IMR-90 (cell line): ENCODE measurements around the gene METTL24. TPM values are rescaled to one million over a fixed set of nuclear protein-coding genes. Genes with fewer than 3 reads are reported as not detected.

Experiments
- ATAC-seq: fragments of 200-7000 bp; cut with Tn5 transposase; 2 replicates; pipeline ENCODE4 v1.9.1; 2020; ENCODE audit warnings: low read depth, mild to moderate bottlenecking, moderate library complexity
- BruUV-seq: library from RNA; stranded (reverse); fragments of 400-500 nt; replicated peaks from 2 replicates; lab custom pipeline; 2021; lab: Mats Ljungman, UMichigan
- CTCF ChIA-PET: fragments of 300-600 bp; formaldehyde crosslinking; extraction: SDS; loops from one replicate; lab custom pipeline; 2021; ENCODE audit warnings: antibody characterized with exemption; lab: Yijun Ruan, JAX
- POLR2A ChIA-PET: fragments of 300-600 bp; sonication (Branson Sonifier 250); formaldehyde crosslinking; loops from one replicate; lab custom pipeline; 2022; ENCODE audit warnings: antibody characterized with exemption; ENCODE audit not compliant: unreplicated experiment; lab: Charles Lee
- DNase-seq: peaks from one replicate; pipeline ENCODE4 v3.0.0; 2013
- H2AFZ ChIP-seq: replicated peaks from 2 replicates; pipeline ENCODE3; 2013; ENCODE audit warnings: low read length, mild to moderate bottlenecking; ENCODE audit not compliant: poor library complexity
- H2AK5ac ChIP-seq: 2 replicates; pipeline ENCODE4 v1.6.1; 2013; ENCODE audit warnings: low read depth, low read length, inconsistent platforms
- H2AK9ac ChIP-seq: replicated peaks from 2 replicates; pipeline ENCODE3; 2013; ENCODE audit warnings: mild to moderate bottlenecking, low read depth, low read length, moderate library complexity; ENCODE audit not compliant: poor library complexity
- H2BK120ac ChIP-seq: 2 replicates; pipeline ENCODE4 v1.6.1; 2013; ENCODE audit warnings: low read depth, low read length, inconsistent platforms
- H2BK15ac ChIP-seq: 3 replicates; pipeline ENCODE4 v1.6.1; 2013; ENCODE audit warnings: low read depth, low read length, inconsistent platforms
- H2BK20ac ChIP-seq: 2 replicates; pipeline ENCODE4 v1.6.1; 2013; ENCODE audit warnings: low read depth, mild to moderate bottlenecking, inconsistent platforms, low read length, moderate library complexity
- H2BK5ac ChIP-seq: 2 replicates; pipeline ENCODE4 v1.6.1; 2013; ENCODE audit warnings: mild to moderate bottlenecking, low read depth, low read length, inconsistent platforms; ENCODE audit not compliant: poor library complexity, severe bottlenecking
- H3K14ac ChIP-seq: replicated peaks from 2 replicates; pipeline ENCODE4 v1.6.1; 2013; ENCODE audit warnings: low read depth, low read length, inconsistent platforms
- H3K18ac ChIP-seq: 2 replicates; pipeline ENCODE4 v1.6.1; 2013; ENCODE audit warnings: low read depth, low read length, control low read depth
- H3K23ac ChIP-seq: 2 replicates; pipeline ENCODE4 v1.6.1; 2013; ENCODE audit warnings: low read depth, low read length, inconsistent platforms
- H3K27ac ChIP-seq: 2 replicates; pipeline ENCODE4 v1.5.1; 2013; ENCODE audit warnings: mild to moderate bottlenecking, control low read depth, low read length; ENCODE audit not compliant: insufficient read depth
- H3K27me3 ChIP-seq: 2 replicates; pipeline ENCODE4 v1.6.1; 2013; ENCODE audit warnings: low read length; ENCODE audit not compliant: control insufficient read depth, insufficient read depth
- H3K36me3 ChIP-seq: 2 replicates; pipeline ENCODE4 v1.6.1; 2013; ENCODE audit warnings: low read length, mixed read lengths; ENCODE audit not compliant: control insufficient read depth, insufficient read depth
- H3K4ac ChIP-seq: 2 replicates; pipeline ENCODE4 v1.6.1; 2013; ENCODE audit warnings: low read depth, low read length, inconsistent platforms
- H3K4me1 ChIP-seq: 2 replicates; pipeline ENCODE4 v1.6.1; 2013; ENCODE audit warnings: low read length, mixed read lengths; ENCODE audit not compliant: control insufficient read depth, insufficient read depth
- H3K4me2 ChIP-seq: 2 replicates; pipeline ENCODE4 v1.6.1; 2013; ENCODE audit warnings: low read depth, mild to moderate bottlenecking, control low read depth, low read length, moderate library complexity
- H3K4me3 ChIP-seq: 2 replicates; pipeline ENCODE4 v1.5.1; 2013; ENCODE audit warnings: low read depth, mild to moderate bottlenecking, control low read depth, low read length, moderate library complexity; ENCODE audit not compliant: insufficient read depth
- H3K56ac ChIP-seq: 2 replicates; pipeline ENCODE4 v1.6.1; 2013; ENCODE audit warnings: low read length, inconsistent platforms; ENCODE audit not compliant: insufficient read depth; ENCODE audit errors: extremely low read depth
- H3K79me1 ChIP-seq, 2 experiments: 2 replicates each; pipeline ENCODE4 v1.6.1; 2013; ENCODE audit warnings: low read length in 2 of 2, inconsistent platforms in 1 of 2, low read depth in 1 of 2
- H3K9ac ChIP-seq: 2 replicates; pipeline ENCODE4 v1.6.1; 2013; ENCODE audit warnings: low read depth, low read length, control low read depth
- H3K9me1 ChIP-seq: 2 replicates; pipeline ENCODE4 v1.6.1; 2013; ENCODE audit warnings: low read length, inconsistent platforms; ENCODE audit not compliant: insufficient read depth
- H3K9me3 ChIP-seq: 2 replicates; pipeline ENCODE4 v1.6.1; 2013; ENCODE audit warnings: low read length; ENCODE audit not compliant: control insufficient read depth, insufficient read depth
- H4K20me1 ChIP-seq: 2 replicates; pipeline ENCODE4 v1.6.1; 2013; ENCODE audit warnings: low read length, inconsistent platforms; ENCODE audit not compliant: insufficient read depth
- H4K5ac ChIP-seq: 2 replicates; pipeline ENCODE4 v1.6.1; 2013; ENCODE audit warnings: mild to moderate bottlenecking, low read depth, low read length, control low read depth
- H4K8ac ChIP-seq, 2 experiments: 2 replicates each; pipeline ENCODE4 v1.6.1; 2013; ENCODE audit warnings: low read depth in 2 of 2, low read length in 2 of 2, control low read depth in 1 of 2, inconsistent platforms in 1 of 2
- H4K91ac ChIP-seq: 2 replicates; pipeline ENCODE4 v1.6.1; 2013; ENCODE audit warnings: low read depth, low read length, inconsistent platforms; ENCODE audit not compliant: insufficient read depth
- BHLHE40 ChIP-seq: fragments of 150-350 bp; IDR thresholded peaks from 2 replicates; pipeline ENCODE4 v1.6.1; 2016; ENCODE audit warnings: mild to moderate bottlenecking, low read depth, low read length
- CEBPB ChIP-seq: IDR thresholded peaks from 2 replicates; pipeline ENCODE4 v1.6.1; 2012; ENCODE audit warnings: low read depth, low read length, improper control_type of control experiment
- CHD1 ChIP-seq: IDR thresholded peaks from 2 replicates; pipeline ENCODE4 v1.6.1; 2012; ENCODE audit warnings: low read depth, low read length, improper control_type of control experiment
- CTCF ChIP-seq: conservative IDR thresholded peaks from 2 replicates; pipeline ENCODE4 v1.5.1; 2012; ENCODE audit warnings: mild to moderate bottlenecking, low read depth, low read length, improper control_type of control experiment
- ELK1 ChIP-seq: fragments of 150-350 bp; IDR thresholded peaks from 2 replicates; pipeline ENCODE4 v1.6.1; 2016; ENCODE audit warnings: low read depth, mild to moderate bottlenecking, low read length, moderate library complexity, borderline replicate concordance
- FOS ChIP-seq: fragments of 150-350 bp; IDR thresholded peaks from 2 replicates; pipeline ENCODE4 v1.6.1; 2016; ENCODE audit warnings: low read depth, low read length
- MAFK ChIP-seq: IDR thresholded peaks from 2 replicates; pipeline ENCODE4 v1.6.1; 2012; ENCODE audit warnings: low read depth, low read length, improper control_type of control experiment
- MAZ ChIP-seq: IDR thresholded peaks from 2 replicates; pipeline ENCODE4 v1.6.1; 2012; ENCODE audit warnings: low read depth, mild to moderate bottlenecking, low read length, improper control_type of control experiment, moderate library complexity, borderline replicate concordance
- MXI1 ChIP-seq: IDR thresholded peaks from 2 replicates; pipeline ENCODE4 v1.6.1; 2012; ENCODE audit warnings: low read depth, mild to moderate bottlenecking, low read length, moderate library complexity, borderline replicate concordance
- NFE2L2 ChIP-seq: fragments of 150-350 bp; IDR thresholded peaks from 2 replicates; pipeline ENCODE4 v1.6.1; 2016; ENCODE audit warnings: low read depth, mild to moderate bottlenecking, low read length
- POLR2A ChIP-seq: IDR thresholded peaks from 2 replicates; pipeline ENCODE4 v1.6.1; 2012; ENCODE audit warnings: mild to moderate bottlenecking, low read depth, low read length
- RAD21 ChIP-seq: IDR thresholded peaks from 2 replicates; pipeline ENCODE4 v1.6.1; 2012; ENCODE audit warnings: low read length, improper control_type of control experiment
- RCOR1 ChIP-seq: IDR thresholded peaks from 2 replicates; pipeline ENCODE4 v1.6.1; 2012; ENCODE audit warnings: mild to moderate bottlenecking, low read length, improper control_type of control experiment; ENCODE audit not compliant: insufficient replicate concordance
- RFX5 ChIP-seq: IDR thresholded peaks from 2 replicates; pipeline ENCODE4 v1.8.0; 2012; ENCODE audit warnings: low read depth, mild to moderate bottlenecking, low read length, moderate library complexity
- SMC3 ChIP-seq: fragments of 150-350 bp; IDR thresholded peaks from 2 replicates; pipeline ENCODE4 v1.6.1; 2016; ENCODE audit warnings: low read depth, mild to moderate bottlenecking, antibody characterized with exemption, low read length, moderate library complexity
- USF2 ChIP-seq: fragments of 150-350 bp; IDR thresholded peaks from 2 replicates; pipeline ENCODE4 v1.6.1; 2017; ENCODE audit warnings: mild to moderate bottlenecking, antibody characterized with exemption, low read length, low read depth
- WGBS, 2 experiments: methylation state at CpG; one replicate each; pipeline versions ENCODE4 v1.1.5 to v1.1.7; 2013; ENCODE audit warnings: missing lambda C conversion rate in 2 of 2; ENCODE audit not compliant: insufficient read length in 1 of 2; ENCODE audit errors: extremely low coverage in 2 of 2; 5-methylcytosine and 5-hydroxymethylcytosine counted together
- dilution Hi-C: fragments of 300-500 bp; cut with HindIII; formaldehyde crosslinking; loops from one replicate; pipeline ENCODE4 v1.14.3; 2018; ENCODE audit warnings: low sequenced_read_pairs; ENCODE audit not compliant: unreplicated experiment
- in situ Hi-C: fragments of 300-500 bp; cut with MboI; formaldehyde crosslinking; loops from 3 replicates; pipeline ENCODE4 v1.14.3; 2019; ENCODE audit warnings: low sequenced_read_pairs, inconsistent platforms, mixed read lengths
- intact Hi-C: fragments of 100-400 bp; cut with micrococcal nuclease; formaldehyde crosslinking; loops from 2 replicates; pipeline ENCODE4 v1.10.0; 2022
- polyA plus RNA-seq, 3 experiments: library from polyadenylated mRNA; depleted of rRNA; stranded (reverse); fragments of >200 nt; gene quantifications; 2 replicates each; pipeline ENCODE4 v1.2.3, GENCODE V29; 2012; ENCODE audit warnings: low replicate concordance in 1 of 3
- total RNA-seq: library from RNA; depleted of rRNA; stranded (reverse); fragments of >200 nt; gene quantifications from 2 replicates; pipeline ENCODE4 v1.2.3, GENCODE V29; 2012

METTL24 gene
- total and polyA plus RNA-seq, 2 of the 4 experiments (the other 2 are of a cell fraction) = not detected

- H3K9ac ChIP-seq = no peak overlapping the region
- no peak overlapping the region for H2BK120ac ChIP-seq
- no TSS peak for BruUV-seq
- no peak overlapping the region for H3K27ac ChIP-seq
- POLR2A ChIA-PET = no interaction called here
- CTCF ChIA-PET = no interaction called here
- H4K91ac ChIP-seq = no peak overlapping the region
- no peak overlapping the region for H2AFZ ChIP-seq
- in situ Hi-C loops = no loop called here
- H2BK5ac ChIP-seq = no peak overlapping the region
- H3K4me3 ChIP-seq = no peak overlapping the region
- WGBS, 2 experiments = no CpG with 5 or more reads among the region's 3 CpGs
- no peaks in the 10 kb centered on the region for H3K4me1 ChIP-seq
- no peak overlapping the region for H3K23ac ChIP-seq
- no peaks in the 10 kb centered on the region; the same call in 1 of the 2 replicates for H4K20me1 ChIP-seq
- H3K27me3 ChIP-seq = no peaks in the 10 kb centered on the region
- H3K18ac ChIP-seq = no peak overlapping the region
- peaks cover 0 to 17% of the 10 kb centered on the region in 2 experiments; a peak in 2 of 4 replicates for H3K79me1 ChIP-seq
- no peak overlapping the region for H2BK15ac ChIP-seq
- no peaks in the 10 kb centered on the region for H3K9me3 ChIP-seq
- no peak overlapping the region for H3K4ac ChIP-seq
- H3K9me1 ChIP-seq = no peaks in the 10 kb centered on the region
- H3K4me2 ChIP-seq = no peak overlapping the region
- H2BK20ac ChIP-seq = no peak overlapping the region
- intact Hi-C loops = no loop called here
- no peak for ATAC-seq
- no peak for DNase-seq
- dilution Hi-C loops = no loop called here
- no peak overlapping the region for H2AK9ac ChIP-seq
- H2AK5ac ChIP-seq = no peak overlapping the region
- no peak overlapping the region for H3K14ac ChIP-seq
- peaks cover 2% of the 10 kb centered on the region; the same call in 1 of the 2 replicates for H3K36me3 ChIP-seq
- H4K8ac ChIP-seq = no peak overlapping the region
- TF ChIP-seq NFE2L2 (no peak), USF2 (no peak), RCOR1 (no peak), MAFK (no peak), RAD21 (no peak), RFX5 (no peak), CTCF (no peak), CEBPB (no peak), FOS (no peak), ELK1 (no peak), CHD1 (no peak), MAZ (no peak), MXI1 (no peak), POLR2A (no peak), BHLHE40 (no peak), SMC3 (no peak)
- no peak overlapping the region for H3K56ac ChIP-seq
- no peak overlapping the region for H4K5ac ChIP-seq
Observed at GRCh38 chr6:110198561-110198960, 159.6 kb downstream of the METTL24 start.
